LNCAP (cell line): Measurements from ENCODE around the gene DCXR.

ENCODE experiments used
- TF ChIP-seq, protein P1 (sequence below): fragments of 450-650 bp; IDR thresholded peaks from 2 replicates; pipeline ENCODE4 v1.5.1; 2017; ENCODE audit warnings: mild to moderate bottlenecking

The DCXR gene

DNA sequence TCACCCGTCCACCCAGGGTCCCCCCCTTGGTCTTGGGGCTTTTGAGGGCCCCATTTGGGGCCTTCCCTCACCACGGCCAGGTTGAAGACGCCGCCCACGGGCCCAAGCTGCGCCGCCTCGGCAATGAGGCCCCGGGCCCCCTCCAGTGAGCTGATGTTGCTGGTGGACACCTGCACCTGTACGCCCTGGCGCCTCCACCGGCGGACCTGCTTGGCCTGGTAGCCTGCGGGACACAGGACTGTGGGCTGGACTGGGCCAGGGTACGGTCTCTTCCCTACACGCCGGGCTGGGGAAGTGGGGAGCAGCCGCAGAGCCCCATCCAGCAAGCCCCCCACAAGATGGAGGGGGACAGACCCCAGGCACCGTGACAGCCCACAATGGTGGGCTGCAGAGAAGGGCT, 45.0 kb upstream of the DCXR start:
- TF ChIP-seq, protein P1, sequence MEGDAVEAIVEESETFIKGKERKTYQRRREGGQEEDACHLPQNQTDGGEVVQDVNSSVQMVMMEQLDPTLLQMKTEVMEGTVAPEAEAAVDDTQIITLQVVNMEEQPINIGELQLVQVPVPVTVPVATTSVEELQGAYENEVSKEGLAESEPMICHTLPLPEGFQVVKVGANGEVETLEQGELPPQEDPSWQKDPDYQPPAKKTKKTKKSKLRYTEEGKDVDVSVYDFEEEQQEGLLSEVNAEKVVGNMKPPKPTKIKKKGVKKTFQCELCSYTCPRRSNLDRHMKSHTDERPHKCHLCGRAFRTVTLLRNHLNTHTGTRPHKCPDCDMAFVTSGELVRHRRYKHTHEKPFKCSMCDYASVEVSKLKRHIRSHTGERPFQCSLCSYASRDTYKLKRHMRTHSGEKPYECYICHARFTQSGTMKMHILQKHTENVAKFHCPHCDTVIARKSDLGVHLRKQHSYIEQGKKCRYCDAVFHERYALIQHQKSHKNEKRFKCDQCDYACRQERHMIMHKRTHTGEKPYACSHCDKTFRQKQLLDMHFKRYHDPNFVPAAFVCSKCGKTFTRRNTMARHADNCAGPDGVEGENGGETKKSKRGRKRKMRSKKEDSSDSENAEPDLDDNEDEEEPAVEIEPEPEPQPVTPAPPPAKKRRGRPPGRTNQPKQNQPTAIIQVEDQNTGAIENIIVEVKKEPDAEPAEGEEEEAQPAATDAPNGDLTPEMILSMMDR: no peak

DNA sequence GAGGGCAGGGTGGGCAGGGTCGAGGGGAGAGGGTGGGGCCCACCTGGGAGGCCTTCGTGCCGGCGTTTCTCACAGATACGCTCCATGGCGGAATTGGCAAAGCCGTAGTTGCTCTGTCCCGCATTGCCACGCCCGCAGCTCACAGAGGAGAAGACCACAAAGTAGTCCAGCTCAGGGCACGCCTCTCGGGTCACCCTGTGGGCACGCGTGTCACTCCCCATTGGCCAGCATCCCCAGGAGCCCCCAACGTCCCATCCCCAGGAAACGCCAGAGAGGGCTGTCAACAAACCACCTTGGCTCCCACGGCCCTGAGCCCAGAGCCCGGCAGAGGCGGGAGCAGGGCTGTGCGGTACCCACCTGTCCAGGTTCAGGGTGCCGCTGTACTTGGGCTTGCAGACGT, 44.5 kb upstream of the DCXR start:
- TF ChIP-seq, protein P1: no peak

DNA sequence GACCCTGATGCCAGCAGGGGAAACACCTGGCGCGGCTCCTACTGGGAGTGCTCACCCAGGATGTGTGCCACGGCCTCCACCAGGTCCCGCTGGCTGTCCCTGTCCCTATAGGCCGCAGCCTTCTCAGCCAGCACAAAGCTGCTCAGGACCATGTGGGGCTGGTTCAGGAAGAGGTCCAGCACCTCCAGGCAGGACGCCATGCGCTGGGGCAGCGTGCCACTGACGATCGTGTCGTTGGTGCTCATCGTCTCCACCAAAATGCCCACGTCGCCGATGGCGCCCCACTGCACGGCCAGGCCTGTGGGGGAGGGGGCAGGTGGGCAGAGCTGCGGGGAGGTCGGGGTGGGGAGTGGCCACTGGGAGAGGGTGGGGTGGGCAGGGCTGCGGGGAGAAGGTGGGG, 44.0 kb upstream of the DCXR start:
- TF ChIP-seq, protein P1: no peak

DNA sequence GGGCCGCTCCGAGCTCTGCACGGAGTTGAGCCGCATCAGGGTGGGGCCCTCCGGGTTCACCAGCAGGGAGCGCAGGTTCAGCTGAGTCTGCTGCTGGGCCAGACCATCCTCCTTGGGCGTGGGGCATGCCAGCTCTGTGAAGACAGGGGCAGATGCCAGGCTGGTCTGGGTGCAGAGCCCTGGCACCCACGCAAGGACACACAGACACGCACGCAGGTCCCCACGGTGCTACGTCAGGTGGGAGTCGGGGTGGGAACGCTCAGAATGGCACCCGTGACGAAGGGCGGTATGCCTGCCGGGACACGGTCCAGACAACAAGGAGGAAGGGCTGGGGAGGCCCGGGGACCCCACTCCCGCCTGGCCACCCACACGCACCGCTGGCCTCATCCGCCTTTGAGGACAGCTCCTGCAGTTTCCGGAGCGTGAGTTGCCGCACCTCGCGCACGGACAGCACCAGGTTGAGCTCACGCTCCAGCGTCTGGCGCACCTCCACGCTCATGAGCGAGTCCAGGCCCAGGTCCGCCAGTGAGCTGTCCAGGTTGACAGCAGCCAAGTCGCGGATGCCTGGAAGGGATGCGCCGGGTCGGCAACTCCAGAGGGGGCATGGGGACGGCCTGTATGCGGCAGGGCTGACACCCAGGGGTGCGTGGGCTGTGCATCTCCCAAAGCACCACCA, 43.4 kb upstream of the DCXR start:
- TF ChIP-seq, protein P1: no peak

DNA sequence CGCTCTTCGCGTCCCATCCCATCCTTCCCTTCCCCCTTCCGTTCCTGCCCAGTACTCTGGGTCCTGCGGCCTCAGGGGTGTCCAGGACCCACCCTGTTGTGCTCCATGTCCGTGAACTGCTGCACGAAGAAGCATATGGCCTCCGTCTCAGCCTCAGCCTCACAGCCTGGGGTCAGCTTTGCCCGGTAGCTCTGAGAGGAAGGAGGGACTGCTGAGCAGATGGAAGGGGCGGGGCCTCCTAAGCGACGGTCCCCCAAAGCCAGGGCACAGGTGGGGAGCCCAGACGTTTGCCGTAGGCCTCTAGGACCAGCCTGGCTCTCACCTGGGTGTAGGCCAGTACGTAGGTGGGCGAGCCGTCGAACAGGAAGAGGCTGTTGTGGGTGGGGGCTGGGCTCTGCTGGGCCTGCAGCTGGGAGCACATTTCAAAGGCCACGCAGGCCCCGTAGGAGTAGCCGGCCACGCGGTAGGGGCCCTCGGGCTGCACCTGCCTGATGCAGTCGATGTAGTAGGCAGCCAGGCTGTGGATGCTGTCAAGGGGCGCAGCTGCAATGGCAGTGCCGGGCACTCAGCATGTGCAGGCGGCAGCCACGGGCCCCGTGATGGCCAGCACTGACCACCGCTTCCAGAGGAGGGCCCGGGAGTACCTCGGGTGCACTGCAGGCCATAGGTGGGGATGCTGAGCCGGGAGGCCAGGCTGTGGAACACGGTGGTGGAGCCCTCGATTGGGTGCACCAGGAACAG, 42.7 kb upstream of the DCXR start:
- TF ChIP-seq, protein P1: no peak

DNA sequence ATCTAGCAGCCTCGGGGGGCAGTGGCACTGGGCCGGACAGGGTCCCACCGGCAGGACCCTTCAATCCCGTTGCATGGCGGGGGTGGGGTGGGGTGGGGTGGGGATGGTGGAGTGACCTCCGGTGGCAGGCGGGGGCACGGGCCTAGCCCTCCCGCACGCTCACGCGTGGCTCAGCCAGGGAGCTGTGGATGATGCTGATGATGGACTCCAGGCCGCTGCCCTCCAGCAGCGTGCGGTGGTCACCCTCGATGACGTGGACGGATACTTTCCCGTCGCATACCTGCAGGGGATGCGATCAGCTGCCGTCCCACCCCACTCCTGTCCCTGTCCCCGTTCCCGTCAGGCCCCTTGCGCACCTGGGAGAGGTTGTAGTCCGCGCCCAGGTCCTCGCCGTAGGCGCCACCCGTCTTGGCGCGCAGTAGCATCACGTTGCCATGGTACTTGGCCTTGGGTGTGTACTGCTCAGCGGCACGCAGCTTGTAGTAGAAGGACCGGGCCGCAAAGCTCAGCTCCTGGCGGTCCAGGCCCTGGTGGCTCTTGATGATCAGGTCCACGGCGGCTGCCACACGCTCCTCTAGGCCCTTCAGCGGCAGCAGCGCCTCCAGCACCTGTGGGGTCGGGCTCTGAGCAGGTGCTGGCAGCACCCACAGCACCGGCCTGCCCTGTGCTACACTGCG, 41.6 kb upstream of the DCXR start:
- TF ChIP-seq, protein P1: no peak

DNA sequence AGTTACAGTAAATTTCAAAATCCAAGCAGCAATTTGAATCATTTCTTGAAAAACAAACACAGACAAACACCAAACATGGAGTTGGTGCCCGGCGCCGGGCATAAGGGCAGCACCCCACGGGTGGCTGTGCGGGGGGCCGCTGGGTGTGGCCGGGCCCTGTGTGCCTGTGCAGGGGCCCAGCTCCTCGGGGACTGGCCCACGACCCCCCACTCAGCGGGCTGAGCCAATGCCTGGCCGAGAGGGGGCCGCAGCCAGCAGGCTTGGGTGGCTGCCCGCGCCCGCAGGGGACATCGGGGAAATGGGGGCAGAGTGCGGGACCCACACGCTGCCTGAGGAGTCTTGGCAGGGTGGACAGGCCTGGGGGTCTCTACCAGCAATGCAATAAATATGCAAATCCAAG, 40.9 kb upstream of the DCXR start:
- TF ChIP-seq, protein P1: no peak
